Measurements from ENCODE around the gene FILIP1. TPM values are rescaled to one million over a fixed set of nuclear protein-coding genes. Genes with fewer than 3 reads are reported as not detected.

FILIP1 gene
- total and polyA plus RNA-seq, 10 of the 15 experiments (the other 5 are each of a cell fraction or from before 2014, with no cell fraction given) = 0.23 to 2.0 (median 0.44) TPM

- ChIA-PET RAD21 (ENCODE audit: unreplicated experiment) (interaction anchor here (0.5 to 2.1 kb wide), 10 partner anchors 16 to 1978 kb away, joined by 3 to 17 read pairs (median 6); no protein-coding TSS in a partner anchor), CTCF (interaction anchor here (0.6 to 6.3 kb wide), 16 partner anchors 16 to 315 kb away, joined by 3 to 44 read pairs (median 5); no protein-coding TSS in a partner anchor), SMC1A (ENCODE audit: uncharacterized antibody, unreplicated experiment) (interaction anchor here (0.7 to 5.7 kb wide), 15 partner anchors 15 to 257 kb away, joined by 3 to 82 read pairs (median 8); no protein-coding TSS in a partner anchor), POLR2A (no interaction called here)
- intact Hi-C loops (cut with micrococcal nuclease; ENCODE audit: unreplicated experiment) = loop anchor here (10.0 kb wide), 1 partner anchor 1670 kb away; no protein-coding TSS in a partner anchor
- Histone ChIP-seq H3K9me3 (replicated peaks; ENCODE audit: control insufficient read depth, insufficient read depth, low read length) (no peaks in the 10 kb centered on the region), H3K4me3 (no peak overlapping the region), H3K9ac (ENCODE audit: control insufficient read depth, insufficient read depth, low read length) (no peak overlapping the region), H3K4me1 (ENCODE audit: control insufficient read depth, insufficient read depth, low read length) (no peaks in the 10 kb centered on the region), H2AFZ (ENCODE audit: control insufficient read depth, low read depth, low read length) (no peak overlapping the region), H3K27ac (ENCODE audit: control insufficient read depth, insufficient read depth) (no peak overlapping the region), H4K20me1 (ENCODE audit: control insufficient read depth, insufficient read depth) (no peaks in the 10 kb centered on the region), H3K36me3 (ENCODE audit: control insufficient read depth in 2 of 2, insufficient read depth in 2 of 2, low read length in 1 of 2) (no peaks in the 10 kb centered on the region), H3K27me3 (replicated peaks in 1 of 2; ENCODE audit: control insufficient read depth in 2 of 2, insufficient read depth in 2 of 2, low read length in 1 of 2) (no peaks in the 10 kb centered on the region), H3K4me2 (ENCODE audit: control insufficient read depth, insufficient read depth) (no peak overlapping the region), H3K79me2 (ENCODE audit: control insufficient read depth, insufficient read depth, low read length) (no peaks in the 10 kb centered on the region)
- DNase-seq (ENCODE audit: low read depth, low spot score) (no peak), ATAC-seq (no peak), FAIRE-seq (no peak)
- in situ Hi-C loops (cut with MboI) = loop anchor here (10.0 kb wide), 1 partner anchor 160 kb away; no protein-coding TSS in a partner anchor
- WGBS (ENCODE audit: insufficient coverage, insufficient replicate concordance, low lambda C conversion rate, missing lambda C conversion rate) = 39% methylated on average over 9 of the region's 9 CpGs
- BruUV-seq (replicated peaks) = no TSS peak
- TF ChIP-seq SIN3A (IDR thresholded peaks at IDR 0.05; ENCODE audit: low read depth, low read length) (no peak), HDAC2 (IDR thresholded peaks at IDR 0.05) (no peak), SREBF2 (IDR thresholded peaks at IDR 0.05; ENCODE audit: low read length) (no peak), CHD2 (IDR thresholded peaks at IDR 0.05; ENCODE audit: borderline replicate concordance, low read depth, low read length) (no peak), MEF2A (IDR thresholded peaks at IDR 0.05; ENCODE audit: insufficient read depth, low read depth, low read length) (no peak), SMARCA5 (IDR thresholded peaks at IDR 0.05) (no peak), STAT3 (IDR thresholded peaks at IDR 0.05; ENCODE audit: low read depth, low read length) (no peak), CUX1 (IDR thresholded peaks at IDR 0.05; ENCODE audit: insufficient replicate concordance, low read depth, low read length) (no peak), CREB1 (IDR thresholded peaks at IDR 0.05; ENCODE audit: low read depth) (no peak), SRF (IDR thresholded peaks at IDR 0.05; ENCODE audit: low read depth in 2 of 2, low read length in 2 of 2) (no peak), NFYA (IDR thresholded peaks at IDR 0.05; ENCODE audit: borderline replicate concordance, low read depth, low read length) (no peak), KAT2A (conservative IDR thresholded peaks at IDR 0.05; ENCODE audit: control insufficient read depth, low read depth, low read length) (no peak), SREBF1 (IDR thresholded peaks at IDR 0.05; ENCODE audit: low read length) (no peak), MAX (IDR thresholded peaks at IDR 0.05; ENCODE audit: low read depth, low read length) (no peak), EZH2 (IDR thresholded peaks at IDR 0.05; ENCODE audit: borderline replicate concordance, control insufficient read depth, low read depth, low read length) (no peak), NBN (IDR thresholded peaks at IDR 0.05) (no peak), NR2F1 (conservative IDR thresholded peaks at IDR 0.05) (no peak), TBL1XR1 (IDR thresholded peaks at IDR 0.05; ENCODE audit: low read depth, low read length) (no peak)
Observed at GRCh38 chr6:75524322-75524972, 30.8 kb upstream of the FILIP1 start.

All from GM12878 (cell line).